OCI-LY7 (cell line): ENCODE results near the gene ALG6. TPM values are rescaled to one million over a fixed set of nuclear protein-coding genes. Genes with fewer than 3 reads are reported as not detected.

Experiments used
- BruUV-seq: library from RNA; stranded (reverse); fragments of 400-500 nt; replicated peaks from 2 replicates; lab custom pipeline; 2021; lab: Mats Ljungman, UMichigan
- CTCF ChIA-PET: fragments of 300-600 bp; sonication (Branson Sonifier 250); formaldehyde crosslinking; loops from one replicate; lab custom pipeline; 2022; ENCODE audit warnings: antibody characterized with exemption; ENCODE audit not compliant: unreplicated experiment; lab: Charles Lee
- POLR2A ChIA-PET: fragments of 300-600 bp; sonication (Branson Sonifier 250); formaldehyde crosslinking; loops from one replicate; lab custom pipeline; 2022; ENCODE audit warnings: antibody characterized with exemption; lab: Charles Lee
- DNase-seq: peaks from one replicate; pipeline ENCODE4 v3.0.0-alpha.2; 2015; ENCODE audit warnings: low spot score
- H2AFZ ChIP-seq: fragments of 200-600 bp; sonication (generic), shearing (Covaris generic); 2 replicates; pipeline ENCODE4 v1.6.1; 2014; ENCODE audit warnings: mild to moderate bottlenecking, antibody characterized with exemption, low read length, moderate library complexity
- H3K27ac ChIP-seq: fragments of 200-600 bp; sonication (generic); 2 replicates; pipeline ENCODE4 v1.5.1; 2014; ENCODE audit warnings: mixed run types, low read depth, mild to moderate bottlenecking, moderate library complexity, low read length, inconsistent platforms; ENCODE audit not compliant: poor library complexity, severe bottlenecking
- H3K36me3 ChIP-seq: fragments of 200-600 bp; sonication (generic); 2 replicates; pipeline ENCODE4 v1.6.1; 2014; ENCODE audit warnings: mild to moderate bottlenecking, antibody characterized with exemption, low read length, moderate library complexity, mixed read lengths; ENCODE audit not compliant: insufficient read depth
- H3K4me1 ChIP-seq: fragments of 200-600 bp; sonication (generic); 2 replicates; pipeline ENCODE4 v1.5.1; 2014; ENCODE audit warnings: mild to moderate bottlenecking, low read length; ENCODE audit not compliant: insufficient read depth, poor library complexity, severe bottlenecking
- H3K4me2 ChIP-seq: fragments of 200-600 bp; sonication (generic); 2 replicates; pipeline ENCODE4 v1.6.1; 2014; ENCODE audit warnings: mild to moderate bottlenecking, low read length
- H3K4me3 ChIP-seq: fragments of 200-600 bp; sonication (generic); 2 replicates; pipeline ENCODE4 v1.5.1; 2014; ENCODE audit warnings: mild to moderate bottlenecking, low read depth, low read length; ENCODE audit not compliant: poor library complexity, severe bottlenecking
- H3K79me2 ChIP-seq: fragments of 200-600 bp; sonication (generic); 2 replicates; pipeline ENCODE4 v1.6.1; 2016; ENCODE audit warnings: low read depth, mild to moderate bottlenecking, low read length, moderate library complexity, mixed read lengths; ENCODE audit not compliant: insufficient read depth
- H3K9me2 ChIP-seq: fragments of 200-600 bp; sonication (generic); 2 replicates; pipeline ENCODE4 v1.6.1; 2016; ENCODE audit warnings: mild to moderate bottlenecking, low read length, mixed read lengths; ENCODE audit not compliant: insufficient read depth
- H3K9me3 ChIP-seq: fragments of 200-600 bp; sonication (generic); 2 replicates; pipeline ENCODE4 v1.6.1; 2014; ENCODE audit warnings: mild to moderate bottlenecking, mixed run types, low read length, mixed read lengths
- H4K20me1 ChIP-seq: fragments of 200-600 bp; sonication (generic); 2 replicates; pipeline ENCODE4 v1.6.1; 2014; ENCODE audit warnings: mild to moderate bottlenecking, antibody characterized with exemption, low read length, moderate library complexity, mixed read lengths; ENCODE audit not compliant: insufficient read depth
- CTCF ChIP-seq: fragments of 200-600 bp; sonication (generic); conservative IDR thresholded peaks from 2 replicates; pipeline ENCODE4 v1.5.1; 2014; ENCODE audit warnings: mild to moderate bottlenecking, antibody characterized with exemption, low read length, moderate library complexity, mixed read lengths
- EZH2phosphoT487 ChIP-seq: fragments of 200-600 bp; sonication (generic); IDR thresholded peaks from 2 replicates; pipeline ENCODE4 v1.6.1; 2018; ENCODE audit warnings: low read depth, borderline replicate concordance, mild to moderate bottlenecking, mixed run types, antibody characterized with exemption, low read length, moderate library complexity, mixed read lengths
- intact Hi-C: fragments of 100-400 bp; cut with micrococcal nuclease; formaldehyde crosslinking; loops from one replicate; pipeline ENCODE4 v1.10.0; 2022; ENCODE audit not compliant: unreplicated experiment
- total RNA-seq, 2 experiments: library from RNA; depleted of rRNA in 1 of 2; stranded (reverse); fragments of >200 nt in 1 of 2; shearing (Covaris generic) in 1 of 2; gene quantifications; 2 replicates each; pipeline ENCODE4 v1.2.3, GENCODE V29; 2014 to 2022

The ALG6 gene
- total RNA-seq, 2 experiments from 2014 or later: 29.3 to 34.1 TPM

DNA sequence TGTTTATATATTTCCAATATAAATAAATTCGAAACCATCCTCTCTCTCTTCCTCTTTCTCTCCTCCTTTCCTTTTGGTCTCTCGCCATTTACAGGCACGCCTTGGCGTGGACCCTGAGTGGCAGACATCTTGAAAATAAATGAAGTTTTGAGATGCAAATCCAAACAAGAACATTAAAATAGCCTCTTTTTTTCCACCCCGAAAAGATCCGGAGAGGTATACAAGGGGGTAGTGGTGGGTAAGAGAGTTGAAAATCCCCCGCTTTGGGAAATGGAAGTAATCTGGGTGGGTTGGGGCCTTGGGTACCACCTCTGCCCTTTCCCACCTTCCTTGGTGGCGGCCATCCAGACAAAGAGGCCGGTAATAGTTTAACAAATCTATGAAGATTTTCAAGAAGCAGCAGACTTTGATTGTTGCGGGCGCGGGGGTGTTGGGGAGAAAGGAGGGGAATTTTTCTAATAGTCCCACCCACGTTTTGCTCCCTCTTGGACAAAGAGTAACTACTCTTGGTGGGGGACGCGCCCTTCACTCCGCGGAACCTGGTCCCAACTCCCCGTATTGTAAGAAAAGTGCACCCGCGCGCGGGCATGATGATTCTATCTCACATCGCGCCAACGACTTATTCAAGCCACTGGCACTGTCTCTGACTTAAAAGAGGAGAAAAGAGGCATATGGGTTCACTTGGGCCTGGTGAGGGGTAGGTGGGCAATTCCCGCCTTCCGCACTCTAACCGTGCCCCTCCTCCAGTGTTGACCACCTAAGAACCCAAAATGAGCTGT is 49.0 kb upstream of the ALG6 start:
- H3K4me2 ChIP-seq: peak overlapping the region; percentile 95
- peak overlapping the region; percentile 70 for H3K4me3 ChIP-seq
- H3K9me2 ChIP-seq: no peaks in the 10 kb centered on the region
- TF ChIP-seq CTCF (no peak), EZH2phosphoT487 (no peak)
- H4K20me1 ChIP-seq: no peaks in the 10 kb centered on the region
- no peaks in the 10 kb centered on the region for H3K9me3 ChIP-seq
- H3K27ac ChIP-seq: no peak overlapping the region
- no peak for DNase-seq
- intact Hi-C loops: no loop called here
- ChIA-PET CTCF (no interaction called here), POLR2A (interaction anchor here (0.6 kb wide), 2 partner anchors 175 to 259 kb away, joined by 3 read pairs; no protein-coding TSS in a partner anchor)
- no peaks in the 10 kb centered on the region for H3K79me2 ChIP-seq
- no peaks in the 10 kb centered on the region for H3K36me3 ChIP-seq
- no TSS peak for BruUV-seq
- H3K4me1 ChIP-seq: peaks cover 14% of the 10 kb centered on the region
- H2AFZ ChIP-seq: peak overlapping the region; percentile 98

DNA sequence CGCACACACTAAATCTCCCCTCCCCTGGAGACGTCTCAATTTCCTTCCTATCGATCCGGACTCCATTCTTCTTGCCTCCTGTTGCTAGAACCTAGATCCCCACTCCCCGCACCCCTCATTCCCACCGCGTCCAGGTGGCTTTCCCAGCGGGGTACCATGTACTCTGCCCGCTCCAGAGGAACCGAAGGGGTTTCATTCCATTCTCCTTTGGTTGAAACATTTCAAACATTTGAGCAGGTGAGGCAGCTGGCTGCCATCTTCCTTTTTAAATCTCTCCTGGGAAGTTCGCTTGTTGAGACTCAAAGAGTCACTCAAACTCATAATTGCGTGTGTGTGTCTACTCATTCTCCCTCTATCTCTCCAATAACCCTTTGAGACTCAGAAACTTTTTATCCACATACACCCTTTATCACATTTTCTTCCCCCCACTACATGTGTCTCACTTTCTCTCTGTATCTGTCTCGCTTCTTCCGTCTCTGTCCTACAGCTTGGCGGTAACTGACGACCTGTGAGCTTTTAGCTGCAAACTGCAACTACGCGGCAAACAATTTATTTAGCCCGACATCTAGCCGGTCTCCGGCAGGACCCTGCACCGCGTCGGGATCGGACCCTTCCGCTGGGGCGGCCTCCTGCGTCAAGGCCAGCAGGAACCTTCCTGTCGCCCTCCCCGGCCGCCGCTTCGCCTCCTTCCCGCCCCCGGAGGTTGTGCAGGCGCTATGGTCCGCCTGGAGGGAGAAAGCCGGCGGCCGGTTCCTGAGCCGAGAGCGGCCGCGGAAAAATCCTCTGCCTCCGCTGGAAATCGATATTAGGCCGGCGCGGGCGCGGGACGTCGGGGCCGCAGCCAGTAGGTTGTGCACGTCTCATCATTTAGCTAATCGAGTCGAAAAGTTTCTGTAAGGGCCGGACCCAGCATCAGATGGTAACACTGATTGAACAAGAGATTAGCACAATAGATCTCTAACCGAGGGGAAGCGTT is 48.1 kb upstream of the ALG6 start:
- H3K4me1 ChIP-seq: peaks cover 14% of the 10 kb centered on the region
- TF ChIP-seq CTCF: no peak
- TF ChIP-seq EZH2phosphoT487: no peak
- POLR2A ChIA-PET: interaction anchor here (0.6 kb wide), 2 partner anchors 56 to 325 kb away, joined by 3 read pairs; no protein-coding TSS in a partner anchor
- H3K79me2 ChIP-seq: no peaks in the 10 kb centered on the region
- H3K27ac ChIP-seq: no peak overlapping the region
- no peak overlapping the region for H2AFZ ChIP-seq
- CTCF ChIA-PET: no interaction called here
- no peaks in the 10 kb centered on the region for H4K20me1 ChIP-seq
- intact Hi-C loops: no loop called here
- H3K4me2 ChIP-seq: no peak overlapping the region
- H3K9me3 ChIP-seq: no peaks in the 10 kb centered on the region
- no TSS peak for BruUV-seq
- DNase-seq: no peak
- H3K36me3 ChIP-seq: no peaks in the 10 kb centered on the region
- H3K9me2 ChIP-seq: no peaks in the 10 kb centered on the region
- H3K4me3 ChIP-seq: no peak overlapping the region
